DND-41 (cell line): Measurements from ENCODE around the gene SRD5A1.

Experiments used
- CTCF ChIP-seq: IDR thresholded peaks from 2 replicates; pipeline ENCODE4 v1.5.1; 2012; ENCODE audit warnings: borderline replicate concordance, low read length, moderate library complexity, mild to moderate bottlenecking; ENCODE audit not compliant: poor library complexity, severe bottlenecking; ENCODE audit errors: extremely low read depth
- EZH2 ChIP-seq: IDR thresholded peaks from 3 replicates; pipeline ENCODE4 v1.6.1; 2012; ENCODE audit warnings: borderline replicate concordance, low read depth, mild to moderate bottlenecking, moderate library complexity, low read length, inconsistent platforms; ENCODE audit not compliant: severe bottlenecking

- TF ChIP-seq CTCF: no peak
- no peak for TF ChIP-seq EZH2
Measured at GRCh38 chr5:6719896-6720560, 86.8 kb downstream of the SRD5A1 start.
